ENCODE data around the gene MEIOC.
"Not testable (repeated sequence)": the region's sequence is repeated elsewhere in the genome, so short reads cannot be mapped to it uniquely, and the experiment has no call there.

DNA sequence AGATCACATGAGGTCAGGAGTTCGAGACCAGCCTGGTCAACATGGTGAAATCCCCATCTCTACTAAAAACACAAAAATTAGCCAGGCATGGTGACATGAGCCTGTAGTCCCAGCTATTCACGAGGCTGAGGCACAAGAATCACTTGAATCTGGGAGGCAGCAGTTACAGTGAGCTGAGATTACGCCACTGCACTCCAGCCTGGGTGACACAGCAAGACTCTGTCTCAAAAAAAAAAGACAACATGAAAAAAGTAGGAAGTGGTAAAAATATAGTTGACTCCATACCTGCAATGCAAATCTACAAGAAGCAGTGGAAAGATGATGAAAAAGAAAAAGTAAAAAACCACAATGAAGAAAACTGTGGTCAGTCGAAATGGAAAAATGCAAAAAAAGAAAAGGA is 27.0 kb downstream of the MEIOC start:
- TF ChIP-seq, protein P1, sequence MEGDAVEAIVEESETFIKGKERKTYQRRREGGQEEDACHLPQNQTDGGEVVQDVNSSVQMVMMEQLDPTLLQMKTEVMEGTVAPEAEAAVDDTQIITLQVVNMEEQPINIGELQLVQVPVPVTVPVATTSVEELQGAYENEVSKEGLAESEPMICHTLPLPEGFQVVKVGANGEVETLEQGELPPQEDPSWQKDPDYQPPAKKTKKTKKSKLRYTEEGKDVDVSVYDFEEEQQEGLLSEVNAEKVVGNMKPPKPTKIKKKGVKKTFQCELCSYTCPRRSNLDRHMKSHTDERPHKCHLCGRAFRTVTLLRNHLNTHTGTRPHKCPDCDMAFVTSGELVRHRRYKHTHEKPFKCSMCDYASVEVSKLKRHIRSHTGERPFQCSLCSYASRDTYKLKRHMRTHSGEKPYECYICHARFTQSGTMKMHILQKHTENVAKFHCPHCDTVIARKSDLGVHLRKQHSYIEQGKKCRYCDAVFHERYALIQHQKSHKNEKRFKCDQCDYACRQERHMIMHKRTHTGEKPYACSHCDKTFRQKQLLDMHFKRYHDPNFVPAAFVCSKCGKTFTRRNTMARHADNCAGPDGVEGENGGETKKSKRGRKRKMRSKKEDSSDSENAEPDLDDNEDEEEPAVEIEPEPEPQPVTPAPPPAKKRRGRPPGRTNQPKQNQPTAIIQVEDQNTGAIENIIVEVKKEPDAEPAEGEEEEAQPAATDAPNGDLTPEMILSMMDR (IDR thresholded peaks at IDR 0.05; ENCODE audit: low read depth, low read length, poor library complexity, severe bottlenecking) = not testable (repeated sequence)
- TF ChIP-seq EZH2phosphoT487 (IDR thresholded peaks at IDR 0.05; ENCODE audit: borderline replicate concordance, low read length) = not testable (repeated sequence)

Data from DOHH2 (cell line).